GM21576 (cell line): ENCODE results near the gene MDC1.
"Not testable (repeated sequence)": the region's sequence is repeated elsewhere in the genome, so short reads cannot be mapped to it uniquely, and the experiment has no call there.

Source experiments
- ATAC-seq: cut with Tn5 transposase; IDR thresholded peaks from one replicate; pipeline ENCODE4 v1.9.1; 2021; ENCODE audit warnings: mild to moderate bottlenecking, moderate library complexity; ENCODE audit not compliant: unreplicated experiment

MDC1 gene

DNA sequence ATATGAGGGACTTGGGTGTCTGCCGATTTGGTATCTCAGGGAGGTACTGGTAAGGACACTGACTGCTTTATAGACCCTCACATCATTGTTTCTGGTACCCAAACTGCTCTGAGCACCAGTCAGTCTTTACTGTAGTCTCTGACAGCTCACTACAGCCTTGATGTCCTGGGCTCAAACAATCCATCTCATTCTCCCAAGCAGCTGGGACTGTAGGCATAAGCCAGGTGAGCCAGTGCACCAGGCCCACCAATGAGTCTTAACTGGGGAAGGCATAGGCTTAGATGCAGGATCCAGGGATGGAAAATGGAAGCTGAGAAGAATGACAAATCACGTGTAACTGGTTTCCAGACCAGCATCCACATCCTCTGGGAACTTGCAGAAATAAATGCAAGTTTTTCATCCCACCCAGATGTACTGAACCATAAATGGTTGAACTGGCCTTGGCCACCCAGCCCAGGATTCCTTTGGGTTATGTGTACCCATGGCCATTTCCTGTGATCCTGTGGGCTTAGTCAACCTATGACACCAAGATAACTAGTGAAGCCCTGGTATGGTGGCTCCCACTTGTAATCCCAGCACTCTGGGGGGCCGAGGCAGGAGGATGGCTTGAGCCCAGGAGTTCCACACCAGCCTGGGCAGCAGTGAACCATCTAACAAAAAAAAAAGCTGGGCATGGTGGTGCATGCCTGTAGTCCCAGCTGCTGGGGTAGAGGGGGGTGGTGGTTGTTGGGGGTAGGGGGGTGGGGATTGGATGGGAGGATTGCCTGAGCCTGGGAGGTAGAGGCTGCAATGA is 8.8 kb upstream of the MDC1 start:
- ATAC-seq: no peak

DNA sequence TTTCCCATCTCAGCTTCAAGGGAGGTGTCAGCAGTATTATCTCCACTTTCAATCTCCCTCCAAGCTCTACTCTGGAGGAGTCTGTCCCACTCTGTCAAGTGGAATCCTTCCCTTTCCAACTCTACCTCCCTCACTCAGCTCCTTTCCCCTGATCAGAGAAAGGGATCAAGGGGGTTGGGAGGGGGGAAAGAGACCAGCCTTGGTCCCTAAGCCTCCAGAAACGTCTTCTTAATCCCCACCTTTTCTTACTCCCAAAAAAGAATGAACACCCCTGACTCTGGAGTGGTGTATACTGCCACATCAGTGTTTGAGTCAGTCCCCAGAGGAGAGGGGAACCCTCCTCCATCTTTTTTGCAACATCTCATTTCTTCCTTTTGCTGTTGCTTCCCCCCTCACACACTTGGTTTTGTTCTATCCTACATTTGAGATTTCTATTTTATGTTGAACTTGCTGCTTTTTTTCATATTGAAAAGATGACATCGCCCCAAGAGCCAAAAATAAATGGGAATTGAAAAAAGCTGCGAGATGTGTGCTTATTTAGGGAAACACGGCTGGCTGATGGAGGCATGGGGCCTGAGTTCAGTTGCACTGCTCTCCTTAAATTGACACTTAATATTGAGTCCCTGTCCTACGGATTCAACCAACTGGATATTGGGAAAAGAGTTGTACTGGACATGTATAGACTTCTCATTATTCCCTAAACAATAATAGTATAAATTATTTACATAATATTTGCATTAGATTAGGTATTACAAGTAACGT is 8.0 kb upstream of the MDC1 start:
- no peak for ATAC-seq

DNA sequence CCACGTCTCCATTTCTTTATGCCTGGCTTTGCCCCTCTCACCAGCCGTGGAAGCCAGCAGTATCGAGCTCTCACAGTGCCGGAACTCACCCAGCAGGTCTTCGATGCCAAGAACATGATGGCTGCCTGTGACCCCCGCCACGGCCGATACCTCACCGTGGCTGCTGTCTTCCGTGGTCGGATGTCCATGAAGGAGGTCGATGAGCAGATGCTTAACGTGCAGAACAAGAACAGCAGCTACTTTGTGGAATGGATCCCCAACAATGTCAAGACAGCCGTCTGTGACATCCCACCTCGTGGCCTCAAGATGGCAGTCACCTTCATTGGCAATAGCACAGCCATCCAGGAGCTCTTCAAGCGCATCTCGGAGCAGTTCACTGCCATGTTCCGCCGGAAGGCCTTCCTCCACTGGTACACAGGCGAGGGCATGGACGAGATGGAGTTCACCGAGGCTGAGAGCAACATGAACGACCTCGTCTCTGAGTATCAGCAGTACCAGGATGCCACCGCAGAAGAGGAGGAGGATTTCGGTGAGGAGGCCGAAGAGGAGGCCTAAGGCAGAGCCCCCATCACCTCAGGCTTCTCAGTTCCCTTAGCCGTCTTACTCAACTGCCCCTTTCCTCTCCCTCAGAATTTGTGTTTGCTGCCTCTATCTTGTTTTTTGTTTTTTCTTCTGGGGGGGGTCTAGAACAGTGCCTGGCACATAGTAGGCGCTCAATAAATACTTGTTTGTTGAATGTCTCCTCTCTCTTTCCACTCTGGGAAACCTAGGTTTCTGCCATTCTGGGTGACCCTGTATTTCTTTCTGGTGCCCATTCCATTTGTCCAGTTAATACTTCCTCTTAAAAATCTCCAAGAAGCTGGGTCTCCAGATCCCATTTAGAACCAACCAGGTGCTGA is 7.0 kb upstream of the MDC1 start:
- not testable (repeated sequence) for ATAC-seq

DNA sequence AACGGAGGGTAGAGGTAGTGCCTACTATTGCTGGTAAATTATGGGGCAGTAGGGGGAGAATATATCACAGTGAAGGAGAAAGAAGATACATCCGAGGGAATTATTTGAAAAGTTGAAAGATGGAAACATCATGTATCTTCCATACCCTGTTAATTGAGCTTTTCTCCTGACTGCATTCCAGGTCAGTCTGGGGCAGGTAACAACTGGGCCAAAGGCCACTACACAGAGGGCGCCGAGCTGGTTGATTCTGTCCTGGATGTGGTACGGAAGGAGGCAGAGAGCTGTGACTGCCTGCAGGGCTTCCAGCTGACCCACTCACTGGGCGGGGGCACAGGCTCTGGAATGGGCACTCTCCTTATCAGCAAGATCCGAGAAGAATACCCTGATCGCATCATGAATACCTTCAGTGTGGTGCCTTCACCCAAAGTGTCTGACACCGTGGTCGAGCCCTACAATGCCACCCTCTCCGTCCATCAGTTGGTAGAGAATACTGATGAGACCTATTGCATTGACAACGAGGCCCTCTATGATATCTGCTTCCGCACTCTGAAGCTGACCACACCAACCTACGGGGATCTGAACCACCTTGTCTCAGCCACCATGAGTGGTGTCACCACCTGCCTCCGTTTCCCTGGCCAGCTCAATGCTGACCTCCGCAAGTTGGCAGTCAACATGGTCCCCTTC is 6.2 kb upstream of the MDC1 start:
- ATAC-seq: not testable (repeated sequence)

DNA sequence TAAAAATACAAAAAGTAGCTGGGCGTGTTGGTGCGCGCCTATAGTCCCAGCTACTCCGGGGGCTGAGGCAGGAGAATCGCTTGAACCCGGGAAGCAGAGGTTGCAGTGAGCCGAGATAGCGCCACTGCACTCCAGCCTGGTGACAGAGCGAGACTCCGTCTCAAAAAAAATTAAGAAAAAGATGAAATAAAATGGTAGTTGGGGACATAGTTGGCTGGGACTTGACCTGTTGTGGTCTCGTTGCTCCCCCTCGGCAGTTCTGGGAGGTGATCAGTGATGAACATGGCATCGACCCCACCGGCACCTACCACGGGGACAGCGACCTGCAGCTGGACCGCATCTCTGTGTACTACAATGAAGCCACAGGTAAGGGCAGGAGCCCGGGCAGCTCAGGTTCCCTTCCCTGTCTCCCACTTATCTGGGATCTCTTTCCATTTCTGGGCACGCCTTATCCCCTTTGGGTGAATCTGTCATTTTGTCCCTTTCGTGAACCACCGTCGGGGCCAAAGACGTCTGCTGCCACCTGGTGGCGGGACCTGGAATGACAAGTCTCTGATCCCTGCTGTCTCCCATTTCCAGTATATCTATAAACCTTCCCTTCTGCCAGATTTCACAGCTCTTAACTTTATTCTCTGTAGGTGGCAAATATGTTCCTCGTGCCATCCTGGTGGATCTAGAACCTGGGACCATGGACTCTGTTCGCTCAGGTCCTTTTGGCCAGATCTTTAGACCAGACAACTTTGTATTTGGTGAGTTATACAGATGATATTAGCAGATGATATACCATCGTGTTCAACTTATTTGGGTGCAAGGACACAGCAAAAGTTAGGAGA is 5.4 kb upstream of the MDC1 start:
- ATAC-seq: no peak

DNA sequence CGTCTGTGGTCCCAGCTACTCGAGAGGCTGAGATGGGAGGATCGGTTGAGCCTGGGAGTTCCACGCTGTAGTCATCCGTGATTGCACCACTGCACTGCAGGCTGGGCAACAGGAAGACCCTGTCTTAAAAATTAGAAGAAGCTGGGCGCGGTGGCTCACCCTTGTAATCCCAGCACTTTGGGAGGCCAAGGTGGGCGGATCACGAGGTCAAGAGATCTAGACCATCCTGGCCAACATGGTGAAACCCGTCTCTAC is 4.9 kb upstream of the MDC1 start:
- not testable (repeated sequence) for ATAC-seq

DNA sequence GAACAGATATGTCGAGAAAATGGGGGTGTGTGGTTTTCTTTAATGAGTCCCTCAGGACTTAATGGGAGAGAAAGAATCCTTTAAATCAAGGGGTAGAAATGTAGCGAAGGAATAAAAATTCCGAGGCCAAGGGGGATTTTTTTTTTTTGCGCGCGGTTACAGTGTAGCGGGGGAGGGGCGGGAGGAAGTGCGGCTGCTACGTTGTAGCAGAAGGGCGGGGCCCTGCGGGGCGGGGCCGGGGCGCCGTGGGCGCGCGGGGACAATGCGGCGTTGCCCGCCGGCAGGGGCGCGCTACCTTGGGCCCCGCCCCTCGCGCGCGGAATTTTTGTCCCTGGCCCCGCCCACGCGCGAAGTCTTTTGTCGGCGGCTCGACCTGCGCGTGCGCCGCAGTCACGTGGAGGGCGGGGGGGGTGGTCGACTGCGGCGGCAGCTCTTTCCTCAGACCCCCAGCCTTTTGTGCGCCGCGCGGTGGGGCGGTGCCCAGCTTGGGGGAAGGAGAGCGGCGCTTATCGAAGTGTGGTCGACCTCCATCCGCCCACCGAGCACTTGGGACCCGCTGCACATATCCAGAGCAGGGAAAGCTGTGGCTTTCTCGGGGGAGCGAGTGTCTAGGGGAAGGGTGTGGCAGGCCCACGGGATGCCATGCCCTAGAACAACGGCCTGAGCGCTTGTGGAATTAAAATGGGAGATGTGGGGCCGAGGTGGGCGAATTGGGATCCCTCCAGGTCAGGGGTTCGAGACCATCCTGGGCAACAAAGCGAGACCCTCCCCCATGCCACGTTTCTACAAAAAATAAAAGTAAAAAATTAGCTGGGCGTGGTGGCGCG is 4.3 kb upstream of the MDC1 start:
- ATAC-seq: no peak

DNA sequence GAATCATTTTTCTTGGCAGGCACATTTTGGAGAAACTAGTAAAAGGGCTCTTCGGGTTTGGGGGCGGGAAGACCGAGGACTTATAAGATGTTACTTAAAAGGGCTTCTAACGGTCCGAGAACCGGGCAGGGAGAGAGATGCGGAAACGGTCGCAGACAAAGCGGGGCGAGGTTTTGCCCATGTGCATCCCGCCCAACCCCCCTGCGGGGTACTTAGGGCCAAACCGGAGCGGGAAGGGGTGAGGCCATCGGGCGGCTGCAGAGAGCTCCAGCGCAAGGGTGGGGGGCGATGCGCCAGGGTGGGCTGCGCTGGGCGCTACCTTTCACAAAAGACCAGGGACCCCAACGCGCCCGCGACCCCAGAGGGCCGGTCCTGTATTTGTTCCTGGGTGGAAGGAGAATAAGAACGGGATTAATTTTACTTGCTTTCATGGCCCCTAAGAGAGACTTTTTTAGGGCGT is 3.7 kb upstream of the MDC1 start:
- no peak for ATAC-seq

DNA sequence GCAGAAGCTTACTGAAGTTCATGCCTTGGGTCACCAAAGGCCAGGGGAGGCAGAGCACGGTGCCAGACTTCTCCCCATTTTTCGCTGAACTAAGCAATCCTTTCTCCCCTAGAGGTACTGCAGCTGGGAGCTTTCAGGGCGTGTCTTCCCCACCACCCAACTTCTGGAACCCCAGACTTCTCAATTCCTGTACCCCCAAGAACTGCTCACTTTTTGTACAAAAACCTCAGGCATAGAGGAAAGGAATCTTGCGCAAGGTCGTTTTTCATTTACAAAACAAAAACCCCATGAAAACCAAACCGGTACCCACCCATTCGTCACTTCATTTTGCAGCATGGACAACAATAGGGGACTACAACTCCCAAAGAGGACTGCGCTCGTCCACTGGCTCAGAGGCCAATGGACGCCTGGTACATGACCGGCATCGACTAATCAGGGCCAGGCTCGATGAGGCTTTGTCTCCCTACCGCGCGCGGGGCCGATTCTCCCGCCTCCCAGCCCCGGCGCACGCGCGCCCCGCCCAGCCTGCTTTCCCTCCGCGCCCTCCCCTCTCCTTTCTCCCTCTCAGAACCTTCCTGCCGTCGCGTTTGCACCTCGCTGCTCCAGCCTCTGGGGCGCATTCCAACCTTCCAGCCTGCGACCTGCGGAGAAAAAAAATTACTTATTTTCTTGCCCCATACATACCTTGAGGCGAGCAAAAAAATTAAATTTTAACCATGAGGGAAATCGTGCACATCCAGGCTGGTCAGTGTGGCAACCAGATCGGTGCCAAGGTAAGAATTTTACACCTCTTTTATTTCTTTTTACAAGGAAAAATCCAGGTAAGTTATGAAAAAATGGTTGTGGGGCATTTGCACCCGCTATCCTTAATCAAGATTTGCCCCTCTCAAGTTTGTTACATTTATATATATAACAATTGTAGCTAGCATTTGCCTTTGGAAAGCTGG is 3.0 kb upstream of the MDC1 start, which contains the start of gene TUBB:
Gene TUBB (plus strand): TSS at position 562 of the 947 bp plus-strand sequence. CDS start 155 bp downstream, at position 717.
- peak; percentile 45 for ATAC-seq

DNA sequence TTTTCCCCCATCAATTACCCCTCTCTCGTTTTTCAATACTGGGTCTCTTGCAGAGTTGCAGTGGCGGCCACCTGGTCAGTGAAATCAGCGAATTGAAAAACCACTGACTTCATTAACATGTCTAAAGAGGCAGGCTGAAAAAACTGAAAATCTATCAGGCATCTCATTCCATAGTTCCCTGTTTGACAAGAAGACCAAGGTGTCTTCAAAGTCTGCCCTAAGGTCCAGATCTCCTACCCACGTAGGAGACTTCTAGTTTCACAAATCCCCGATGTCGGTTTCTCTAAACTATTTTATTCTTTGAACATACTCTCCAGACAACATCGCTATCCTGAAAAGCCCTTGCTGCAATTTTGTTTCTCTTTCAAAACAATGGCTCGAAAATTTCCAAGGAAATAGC is 2.3 kb upstream of the MDC1 start:
- no peak for ATAC-seq

DNA sequence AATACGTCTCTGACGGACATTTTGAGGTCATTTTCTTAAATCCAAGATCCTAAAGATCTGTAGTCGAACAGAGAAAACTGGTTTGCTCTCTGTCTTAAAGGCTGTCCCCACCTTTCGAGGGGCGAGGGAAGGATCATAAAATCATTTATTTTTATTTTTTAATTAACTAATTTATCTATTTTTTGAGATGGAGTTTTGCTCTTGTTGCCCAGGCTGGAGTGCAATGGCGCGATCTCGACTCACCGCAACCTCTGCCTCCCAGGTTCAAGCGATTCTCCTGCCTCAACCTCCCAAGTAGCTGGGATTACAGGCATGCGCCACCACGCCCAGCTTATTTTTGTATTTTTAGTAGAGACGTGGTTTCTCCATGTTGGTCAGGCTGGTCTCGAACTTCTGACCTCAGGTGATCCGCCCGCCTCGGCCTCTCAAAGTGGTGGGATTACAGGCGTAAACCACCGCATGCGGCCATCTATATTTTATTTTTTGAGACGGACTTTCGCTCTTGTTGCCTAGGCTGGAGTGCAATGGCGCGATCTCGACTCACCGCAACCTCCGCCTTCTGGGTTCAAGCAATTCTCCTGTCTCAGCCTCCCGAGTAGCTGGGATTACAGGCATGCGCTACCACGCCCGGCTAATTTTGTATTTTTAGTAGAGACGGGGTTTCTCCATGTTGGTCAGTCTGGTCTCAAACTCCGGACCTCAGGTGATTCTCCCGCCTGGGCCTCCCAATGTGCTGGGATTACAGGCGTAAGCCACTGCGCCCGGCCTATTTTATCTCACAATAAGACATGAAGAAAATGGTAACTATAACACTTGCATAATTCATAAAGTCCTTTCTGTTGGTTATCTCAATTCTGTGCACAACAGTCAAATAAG is 1.0 kb upstream of the MDC1 start:
- ATAC-seq: not testable (repeated sequence)

DNA sequence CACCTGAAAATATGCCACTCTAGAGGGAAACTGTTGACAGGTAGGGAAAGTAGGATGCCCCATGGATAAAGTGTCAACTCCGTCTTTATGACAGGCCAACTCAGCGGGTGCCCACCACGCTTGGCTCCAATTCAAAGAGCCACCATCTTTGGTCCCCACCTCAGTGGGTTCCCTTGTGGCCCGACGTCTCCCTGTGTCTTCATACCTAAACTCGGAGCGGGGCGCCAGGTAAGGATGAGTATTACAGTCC is 277 bp downstream of the MDC1 start:
- ATAC-seq: no peak

DNA sequence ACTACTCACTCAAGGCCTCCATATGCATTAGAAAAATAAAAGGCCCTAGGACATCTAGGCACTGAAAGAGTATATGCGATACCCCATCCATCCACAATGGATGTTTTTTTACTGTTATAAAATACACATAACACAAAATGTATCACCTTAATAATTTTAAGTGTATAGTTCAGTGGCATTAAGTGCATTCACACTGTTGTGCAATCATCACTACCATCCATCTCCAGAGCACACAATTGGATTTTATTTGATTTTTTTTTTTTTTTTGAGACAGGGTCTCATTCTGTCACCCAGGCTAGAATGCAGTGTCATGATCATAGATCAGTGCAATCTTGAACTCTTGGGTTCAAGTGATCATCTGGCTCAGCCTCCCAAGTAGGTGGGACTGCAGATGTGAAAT is 2.8 kb downstream of the MDC1 start:
- ATAC-seq: no peak

DNA sequence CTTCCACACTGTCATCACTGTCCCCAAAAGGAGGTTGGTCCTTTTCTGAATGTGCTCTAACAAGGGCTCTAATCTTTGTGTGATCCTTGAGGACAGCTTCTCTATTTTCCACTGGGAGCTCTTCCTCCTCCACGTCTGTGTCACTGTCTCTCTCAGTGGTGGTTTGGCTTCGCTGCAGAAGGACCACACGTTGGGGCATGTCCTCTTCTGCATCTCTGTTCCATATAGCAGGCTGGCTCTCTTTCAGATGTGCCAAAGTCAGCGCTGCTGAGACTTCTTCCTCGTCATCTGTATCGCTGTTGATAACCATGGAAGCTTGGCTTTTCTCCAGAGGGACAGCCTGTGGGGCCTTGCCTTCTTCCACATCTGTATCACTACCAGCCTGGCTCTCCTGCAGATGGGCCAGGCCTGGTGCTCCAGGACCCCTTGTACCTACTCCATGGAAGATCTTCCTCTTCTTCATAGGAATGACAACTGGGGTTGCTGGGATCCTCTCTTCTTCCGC is 4.6 kb downstream of the MDC1 start:
- ATAC-seq: no peak

DNA sequence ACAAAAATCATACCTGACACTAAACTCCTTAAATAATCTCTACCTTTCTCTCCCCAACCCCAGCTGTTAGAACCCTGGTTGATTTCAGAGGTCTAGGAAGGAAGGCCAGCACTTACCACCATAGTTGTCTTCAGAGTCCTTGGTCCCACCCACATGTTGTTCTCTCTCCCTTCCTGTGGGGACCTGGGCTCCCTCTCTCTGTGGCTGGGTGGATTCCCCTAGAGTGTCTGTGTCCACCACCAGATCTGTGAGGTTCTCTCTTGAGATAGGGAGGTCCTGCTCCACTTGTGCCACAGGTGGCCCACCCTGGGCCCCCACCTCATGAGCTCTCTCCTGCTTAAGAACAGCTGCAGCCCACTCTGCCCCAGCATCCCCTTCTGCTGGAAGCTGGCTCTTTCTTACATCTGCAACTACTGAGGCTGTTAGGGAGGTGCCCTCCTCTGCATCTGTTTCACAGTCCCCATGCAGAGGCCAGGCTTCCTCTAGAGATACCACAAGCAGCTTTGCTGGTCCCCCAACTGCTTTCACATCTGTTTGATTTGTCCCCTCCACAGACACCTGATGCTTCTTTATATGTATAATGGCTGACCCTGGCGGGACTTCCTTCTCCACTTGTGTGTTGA is 5.2 kb downstream of the MDC1 start:
- no peak for ATAC-seq

DNA sequence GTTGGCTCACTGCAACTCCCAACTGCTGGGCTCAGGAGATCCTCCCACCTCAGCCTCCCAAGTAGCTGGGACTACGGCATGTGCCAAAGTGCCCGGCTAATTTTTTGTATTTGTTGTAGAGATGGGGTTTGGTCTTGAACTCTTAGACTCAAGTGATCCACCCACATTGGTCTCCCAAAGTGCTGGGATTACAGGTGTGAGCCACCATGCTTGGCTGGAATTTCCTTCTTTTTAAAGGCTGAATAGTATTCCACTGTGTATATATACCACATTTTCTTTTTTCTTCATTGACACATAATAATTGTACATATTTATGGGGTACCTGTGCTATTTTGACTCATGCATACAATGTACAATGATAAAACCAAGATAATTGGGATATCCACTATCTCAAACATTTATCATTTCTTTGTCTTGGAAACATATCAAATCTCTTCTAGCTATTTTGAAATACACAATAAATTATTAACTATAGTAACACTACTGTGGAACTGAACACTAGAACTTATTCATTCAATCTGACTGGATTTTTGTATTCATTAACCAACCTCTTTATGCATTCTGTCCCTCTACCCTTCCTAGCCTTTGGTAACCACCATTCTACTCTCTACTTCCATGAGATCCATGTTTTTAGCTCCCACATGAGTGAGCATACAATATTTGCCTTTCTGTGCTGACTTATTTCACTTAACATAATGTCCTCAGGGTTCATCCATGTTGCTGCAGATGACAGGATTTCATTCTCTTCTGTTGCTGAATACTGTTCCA is 7.8 kb downstream of the MDC1 start:
- no peak for ATAC-seq
